Activated naive CD4-positive, alpha-beta T cell treated with anti-CD3 and anti-CD28 coated beads, Interleukin-2, amount 10 ng/mL, durations not matched to agents 7 days and 5 days (primary cell): ENCODE results near the gene PBOV1.

ENCODE experiments used
- CTCF ChIA-PET: fragments of 350-600 bp; sonication (Branson Sonifier 250); formaldehyde crosslinking; loops from one replicate; lab custom pipeline; 2021; ENCODE audit warnings: antibody characterized with exemption; lab: Charles Lee
- DNase-seq: peaks from one replicate; pipeline ENCODE4 v3.0.0-alpha.2; 2020
- H3K27ac Mint-ChIP-seq: one replicate; pipeline ENCODE4 v1.8.0; 2021; ENCODE audit warnings: mild to moderate bottlenecking, moderate library complexity, mixed read lengths
- H3K27me3 Mint-ChIP-seq: one replicate; pipeline ENCODE4 v1.8.0; 2021; ENCODE audit warnings: mild to moderate bottlenecking, mixed read lengths
- H3K36me3 Mint-ChIP-seq: one replicate; pipeline ENCODE4 v1.8.0; 2021; ENCODE audit warnings: mixed read lengths
- H3K4me1 Mint-ChIP-seq: one replicate; pipeline ENCODE4 v1.8.0; 2021; ENCODE audit warnings: mixed read lengths
- H3K4me3 Mint-ChIP-seq: one replicate; pipeline ENCODE4 v1.8.0; 2021; ENCODE audit warnings: mild to moderate bottlenecking, moderate library complexity, mixed read lengths
- H3K9me3 Mint-ChIP-seq: one replicate; pipeline ENCODE4 v1.8.0; 2021; ENCODE audit warnings: mixed read lengths

Gene PBOV1

GRCh38 chr6:138246650-138247440, 28.6 kb upstream of the PBOV1 start:
- Mint-ChIP-seq H3K4me1 (no peaks in the 10 kb centered on the region), H3K36me3 (no peaks in the 10 kb centered on the region), H3K4me3 (no peak overlapping the region), H3K27ac (no peak overlapping the region), H3K9me3 (no peaks in the 10 kb centered on the region), H3K27me3 (no peaks in the 10 kb centered on the region)
- no peak for DNase-seq
- CTCF ChIA-PET = no interaction called here

GRCh38 chr6:138245751-138246150, 27.5 kb upstream of the PBOV1 start:
- no peak for DNase-seq
- H3K36me3 Mint-ChIP-seq = no peaks in the 10 kb centered on the region
- no peak overlapping the region for H3K27ac Mint-ChIP-seq
- H3K4me3 Mint-ChIP-seq = no peak overlapping the region
- no peaks in the 10 kb centered on the region for H3K4me1 Mint-ChIP-seq
- H3K9me3 Mint-ChIP-seq = no peaks in the 10 kb centered on the region
- H3K27me3 Mint-ChIP-seq = no peaks in the 10 kb centered on the region
- CTCF ChIA-PET = interaction anchor here (0.9 kb wide), 1 partner anchor 36 kb away, joined by 3 read pairs; no protein-coding TSS in a partner anchor

- H3K4me3 Mint-ChIP-seq = no peak overlapping the region
- no peak for DNase-seq
- no peaks in the 10 kb centered on the region for H3K9me3 Mint-ChIP-seq
- CTCF ChIA-PET = interaction anchor here (1.1 kb wide), 1 partner anchor 12 kb away, joined by 3 read pairs; no protein-coding TSS in a partner anchor
- no peaks in the 10 kb centered on the region for H3K4me1 Mint-ChIP-seq
- H3K36me3 Mint-ChIP-seq = no peaks in the 10 kb centered on the region
- H3K27ac Mint-ChIP-seq = no peak overlapping the region
- no peaks in the 10 kb centered on the region for H3K27me3 Mint-ChIP-seq
These were observed 24.8 kb upstream of the PBOV1 start for GRCh38 chr6:138242987-138243592.

GRCh38 chr6:138241934-138242333, 23.6 kb upstream of the PBOV1 start:
- Mint-ChIP-seq H3K27me3 (no peaks in the 10 kb centered on the region), H3K4me1 (no peaks in the 10 kb centered on the region), H3K36me3 (no peaks in the 10 kb centered on the region), H3K27ac (no peak overlapping the region), H3K9me3 (no peaks in the 10 kb centered on the region), H3K4me3 (no peak overlapping the region)
- CTCF ChIA-PET = interaction anchor here (1.1 to 1.2 kb wide), 2 partner anchors 9 to 13 kb away, joined by 3 read pairs; no protein-coding TSS in a partner anchor
- no peak for DNase-seq

GRCh38 chr6:138241381-138241780, 23.1 kb upstream of the PBOV1 start:
- no peak for DNase-seq
- H3K27ac Mint-ChIP-seq = no peak overlapping the region
- CTCF ChIA-PET = interaction anchor here (1.2 kb wide), 1 partner anchor 9 kb away, joined by 3 read pairs; no protein-coding TSS in a partner anchor
- no peaks in the 10 kb centered on the region for H3K9me3 Mint-ChIP-seq
- H3K4me3 Mint-ChIP-seq = no peak overlapping the region
- H3K4me1 Mint-ChIP-seq = no peaks in the 10 kb centered on the region
- no peaks in the 10 kb centered on the region for H3K27me3 Mint-ChIP-seq
- H3K36me3 Mint-ChIP-seq = no peaks in the 10 kb centered on the region

- Mint-ChIP-seq H3K9me3 (no peaks in the 10 kb centered on the region), H3K4me1 (no peaks in the 10 kb centered on the region), H3K4me3 (no peak overlapping the region), H3K27ac (no peak overlapping the region), H3K27me3 (no peaks in the 10 kb centered on the region), H3K36me3 (no peaks in the 10 kb centered on the region)
- CTCF ChIA-PET = interaction anchor here (1.2 kb wide), 1 partner anchor 8 kb away, joined by 3 read pairs; no protein-coding TSS in a partner anchor
- DNase-seq = no peak
These were observed 22.4 kb upstream of the PBOV1 start for GRCh38 chr6:138240476-138241245.

GRCh38 chr6:138239774-138240173, 21.5 kb upstream of the PBOV1 start:
- DNase-seq = no peak
- Mint-ChIP-seq H3K4me1 (no peaks in the 10 kb centered on the region), H3K27ac (no peak overlapping the region), H3K4me3 (no peak overlapping the region), H3K9me3 (no peaks in the 10 kb centered on the region), H3K36me3 (no peaks in the 10 kb centered on the region), H3K27me3 (no peaks in the 10 kb centered on the region)
- CTCF ChIA-PET = no interaction called here

- H3K4me3 Mint-ChIP-seq = no peak overlapping the region
- no peaks in the 10 kb centered on the region for H3K9me3 Mint-ChIP-seq
- no peak for DNase-seq
- CTCF ChIA-PET = no interaction called here
- H3K4me1 Mint-ChIP-seq = no peaks in the 10 kb centered on the region
- H3K36me3 Mint-ChIP-seq = no peaks in the 10 kb centered on the region
- no peak overlapping the region for H3K27ac Mint-ChIP-seq
- H3K27me3 Mint-ChIP-seq = peaks cover 3% of the 10 kb centered on the region
These were observed 20.1 kb upstream of the PBOV1 start for GRCh38 chr6:138238368-138238767.

- CTCF ChIA-PET = no interaction called here
- Mint-ChIP-seq H3K9me3 (no peaks in the 10 kb centered on the region), H3K36me3 (no peaks in the 10 kb centered on the region), H3K4me3 (no peak overlapping the region), H3K27me3 (peaks cover 3% of the 10 kb centered on the region), H3K4me1 (no peaks in the 10 kb centered on the region), H3K27ac (no peak overlapping the region)
- no peak for DNase-seq
These were observed 19.2 kb upstream of the PBOV1 start for GRCh38 chr6:138237463-138237862.

- Mint-ChIP-seq H3K9me3 (no peaks in the 10 kb centered on the region), H3K27me3 (peaks cover 7% of the 10 kb centered on the region), H3K4me3 (no peak overlapping the region), H3K4me1 (no peaks in the 10 kb centered on the region), H3K27ac (no peak overlapping the region), H3K36me3 (no peaks in the 10 kb centered on the region)
- no peak for DNase-seq
- CTCF ChIA-PET = interaction anchor here (1.1 kb wide), 1 partner anchor 12 kb away, joined by 3 read pairs; no protein-coding TSS in a partner anchor
These were observed 17.4 kb upstream of the PBOV1 start for GRCh38 chr6:138235693-138236092.

GRCh38 chr6:138235205-138235604, 16.9 kb upstream of the PBOV1 start:
- H3K36me3 Mint-ChIP-seq = no peaks in the 10 kb centered on the region
- CTCF ChIA-PET = interaction anchor here (1.1 kb wide), 1 partner anchor 12 kb away, joined by 3 read pairs; no protein-coding TSS in a partner anchor

GRCh38 chr6:138234363-138234762, 16.1 kb upstream of the PBOV1 start:
- no peaks in the 10 kb centered on the region for H3K9me3 Mint-ChIP-seq
- H3K27ac Mint-ChIP-seq = no peak overlapping the region
- peaks cover 8% of the 10 kb centered on the region for H3K27me3 Mint-ChIP-seq
- H3K4me3 Mint-ChIP-seq = no peak overlapping the region
- no peak for DNase-seq
- H3K36me3 Mint-ChIP-seq = no peaks in the 10 kb centered on the region
- H3K4me1 Mint-ChIP-seq = no peaks in the 10 kb centered on the region
- CTCF ChIA-PET = interaction anchor here (1.1 kb wide), 1 partner anchor 11 kb away, joined by 3 read pairs; no protein-coding TSS in a partner anchor

More at GRCh38 chr6:138235205-138235604, 16.9 kb upstream of the PBOV1 start:
- H3K4me3 Mint-ChIP-seq = no peak overlapping the region
- no peak for DNase-seq
- H3K9me3 Mint-ChIP-seq = no peaks in the 10 kb centered on the region
- H3K27me3 Mint-ChIP-seq = peaks cover 8% of the 10 kb centered on the region
- H3K4me1 Mint-ChIP-seq = no peaks in the 10 kb centered on the region
- H3K27ac Mint-ChIP-seq = no peak overlapping the region

- no peaks in the 10 kb centered on the region for H3K9me3 Mint-ChIP-seq
- peaks cover 8% of the 10 kb centered on the region for H3K27me3 Mint-ChIP-seq
- no peak for DNase-seq
- no peaks in the 10 kb centered on the region for H3K4me1 Mint-ChIP-seq
- H3K27ac Mint-ChIP-seq = no peak overlapping the region
- CTCF ChIA-PET = no interaction called here
- H3K36me3 Mint-ChIP-seq = no peaks in the 10 kb centered on the region
- no peak overlapping the region for H3K4me3 Mint-ChIP-seq
These were observed 13.1 kb upstream of the PBOV1 start for GRCh38 chr6:138231381-138231886.
